Central memory CD8-positive, alpha-beta T cell (primary cell): ENCODE results near the gene PACRG.

Source experiments
- ATAC-seq: fragments of 150-1000 bp; cut with Tn5 transposase; replicated peaks from 2 replicates; pipeline ENCODE4 v1.10.0; 2022; ENCODE audit warnings: mild to moderate bottlenecking, moderate FRiP score, moderate number of reproducible peaks; ENCODE audit not compliant: poor library complexity, severe bottlenecking; ENCODE audit errors: extremely low read depth
- DNase-seq, 2 donors: peaks; one replicate each; pipeline ENCODE4 v3.0.0; 2021; ENCODE audit warnings: low spot score in 2 of 2
- H3K27ac Mint-ChIP-seq: one replicate; pipeline ENCODE4 v1.8.0; 2022; ENCODE audit warnings: low read depth, mild to moderate bottlenecking, moderate library complexity, mixed read lengths
- H3K27me3 Mint-ChIP-seq: one replicate; pipeline ENCODE4 v1.8.0; 2022; ENCODE audit warnings: mixed read lengths
- H3K36me3 Mint-ChIP-seq: one replicate; pipeline ENCODE4 v1.8.0; 2022; ENCODE audit warnings: mild to moderate bottlenecking, moderate library complexity, mixed read lengths; ENCODE audit not compliant: insufficient read depth
- H3K4me1 Mint-ChIP-seq: one replicate; pipeline ENCODE4 v1.8.0; 2022; ENCODE audit warnings: mixed read lengths
- H3K4me3 Mint-ChIP-seq: one replicate; pipeline ENCODE4 v1.8.0; 2022; ENCODE audit warnings: mild to moderate bottlenecking, moderate library complexity, mixed read lengths
- H3K9me3 Mint-ChIP-seq: one replicate; pipeline ENCODE4 v1.8.0; 2022; ENCODE audit warnings: mixed read lengths

PACRG gene

GRCh38 chr6:163019926-163020325 lies 292.2 kb downstream of the PACRG start:
- Mint-ChIP-seq H3K27ac (no peak overlapping the region), H3K36me3 (peaks cover 1% of the 10 kb centered on the region), H3K9me3 (peaks cover 32% of the 10 kb centered on the region), H3K4me1 (no peaks in the 10 kb centered on the region), H3K4me3 (no peak overlapping the region), H3K27me3 (peaks cover 13% of the 10 kb centered on the region)
- no peak for DNase-seq
- no peak for ATAC-seq

GRCh38 chr6:163021054-163021453 lies 293.3 kb downstream of the PACRG start:
- Mint-ChIP-seq H3K27ac (no peak overlapping the region), H3K27me3 (peaks cover 13% of the 10 kb centered on the region), H3K9me3 (peaks cover 32% of the 10 kb centered on the region), H3K4me1 (no peaks in the 10 kb centered on the region), H3K4me3 (no peak overlapping the region), H3K36me3 (peaks cover 1% of the 10 kb centered on the region)
- ATAC-seq (no peak), DNase-seq (no peak)

GRCh38 chr6:163023700-163024099 lies 295.9 kb downstream of the PACRG start:
- Mint-ChIP-seq H3K27ac (no peak overlapping the region), H3K9me3 (peaks cover 25% of the 10 kb centered on the region), H3K36me3 (peaks cover 1% of the 10 kb centered on the region), H3K27me3 (peaks cover 13% of the 10 kb centered on the region), H3K4me1 (no peaks in the 10 kb centered on the region), H3K4me3 (no peak overlapping the region)
- ATAC-seq (no peak), DNase-seq (no peak)

- Mint-ChIP-seq H3K4me1 (no peaks in the 10 kb centered on the region), H3K4me3 (no peak overlapping the region), H3K27ac (no peak overlapping the region), H3K9me3 (peaks cover 11% of the 10 kb centered on the region), H3K36me3 (no peaks in the 10 kb centered on the region), H3K27me3 (no peaks in the 10 kb centered on the region)
- ATAC-seq, result no peak
- no peak for DNase-seq
Observed at GRCh38 chr6:163026893-163027292, 299.1 kb downstream of the PACRG start.

- no peak for DNase-seq
- Mint-ChIP-seq H3K27ac (no peak overlapping the region), H3K9me3 (peaks cover 11% of the 10 kb centered on the region), H3K27me3 (no peaks in the 10 kb centered on the region), H3K4me3 (no peak overlapping the region), H3K4me1 (no peaks in the 10 kb centered on the region), H3K36me3 (no peaks in the 10 kb centered on the region)
- ATAC-seq, result no peak
Observed at GRCh38 chr6:163030980-163031379, 303.2 kb downstream of the PACRG start.

- no peaks in the 10 kb centered on the region for H3K36me3 Mint-ChIP-seq
- peaks cover 12% of the 10 kb centered on the region for H3K9me3 Mint-ChIP-seq
Observed at GRCh38 chr6:163031931-163032330, 304.2 kb downstream of the PACRG start.

GRCh38 chr6:163036160-163036645 lies 308.4 kb downstream of the PACRG start:
- H3K36me3 Mint-ChIP-seq, result peaks cover 1% of the 10 kb centered on the region
- no peak overlapping the region for H3K27ac Mint-ChIP-seq
- no peak for ATAC-seq
- no peaks in the 10 kb centered on the region for H3K27me3 Mint-ChIP-seq
- peaks cover 10% of the 10 kb centered on the region for H3K9me3 Mint-ChIP-seq
- no peaks in the 10 kb centered on the region for H3K4me1 Mint-ChIP-seq
- no peak for DNase-seq
- H3K4me3 Mint-ChIP-seq, result no peak overlapping the region

More at GRCh38 chr6:163031931-163032330, 304.2 kb downstream of the PACRG start:
- Mint-ChIP-seq H3K4me1 (no peaks in the 10 kb centered on the region), H3K27ac (no peak overlapping the region), H3K27me3 (no peaks in the 10 kb centered on the region), H3K4me3 (no peak overlapping the region)
- ATAC-seq, result no peak
- DNase-seq, result no peak

- no peak overlapping the region for H3K4me3 Mint-ChIP-seq
- ATAC-seq (no peak), DNase-seq (no peak)
- H3K9me3 Mint-ChIP-seq, result peaks cover 10% of the 10 kb centered on the region
- H3K4me1 Mint-ChIP-seq, result no peaks in the 10 kb centered on the region
- H3K36me3 Mint-ChIP-seq, result peaks cover 1% of the 10 kb centered on the region
- no peak overlapping the region for H3K27ac Mint-ChIP-seq
- no peaks in the 10 kb centered on the region for H3K27me3 Mint-ChIP-seq
Observed at GRCh38 chr6:163038317-163038716, 310.5 kb downstream of the PACRG start.

- ATAC-seq (no peak), DNase-seq (no peak)
- no peak overlapping the region for H3K4me3 Mint-ChIP-seq
- no peaks in the 10 kb centered on the region for H3K4me1 Mint-ChIP-seq
- no peaks in the 10 kb centered on the region for H3K27me3 Mint-ChIP-seq
- no peak overlapping the region for H3K27ac Mint-ChIP-seq
- no peaks in the 10 kb centered on the region for H3K36me3 Mint-ChIP-seq
- peaks cover 20% of the 10 kb centered on the region for H3K9me3 Mint-ChIP-seq
Observed at GRCh38 chr6:163048345-163048744, 320.6 kb downstream of the PACRG start.

- Mint-ChIP-seq H3K4me1 (no peaks in the 10 kb centered on the region), H3K9me3 (no peaks in the 10 kb centered on the region), H3K27me3 (no peaks in the 10 kb centered on the region), H3K27ac (no peak overlapping the region), H3K36me3 (no peaks in the 10 kb centered on the region), H3K4me3 (no peak overlapping the region)
- ATAC-seq (no peak), DNase-seq (no peak)
Observed at GRCh38 chr6:163053667-163054344, 326.0 kb downstream of the PACRG start.

- no peaks in the 10 kb centered on the region for H3K9me3 Mint-ChIP-seq
- no peak overlapping the region for H3K4me3 Mint-ChIP-seq
- no peaks in the 10 kb centered on the region for H3K4me1 Mint-ChIP-seq
- DNase-seq (no peak), ATAC-seq (no peak)
- H3K27ac Mint-ChIP-seq, result no peak overlapping the region
- no peaks in the 10 kb centered on the region for H3K36me3 Mint-ChIP-seq
- H3K27me3 Mint-ChIP-seq, result no peaks in the 10 kb centered on the region
Observed at GRCh38 chr6:163054641-163055040, 326.9 kb downstream of the PACRG start.

- H3K4me3 Mint-ChIP-seq, result no peak overlapping the region
- ATAC-seq (no peak), DNase-seq (no peak)
- no peaks in the 10 kb centered on the region for H3K36me3 Mint-ChIP-seq
- no peaks in the 10 kb centered on the region for H3K4me1 Mint-ChIP-seq
- H3K9me3 Mint-ChIP-seq, result no peaks in the 10 kb centered on the region
- H3K27ac Mint-ChIP-seq, result no peak overlapping the region
- H3K27me3 Mint-ChIP-seq, result no peaks in the 10 kb centered on the region
Observed at GRCh38 chr6:163057260-163057659, 329.5 kb downstream of the PACRG start.

- H3K4me1 Mint-ChIP-seq, result no peaks in the 10 kb centered on the region
- ATAC-seq (no peak), DNase-seq (no peak)
- no peak overlapping the region for H3K4me3 Mint-ChIP-seq
- peaks cover 11% of the 10 kb centered on the region for H3K9me3 Mint-ChIP-seq
- peaks cover 10% of the 10 kb centered on the region for H3K27me3 Mint-ChIP-seq
- H3K27ac Mint-ChIP-seq, result no peak overlapping the region
- H3K36me3 Mint-ChIP-seq, result no peaks in the 10 kb centered on the region
Observed at GRCh38 chr6:163062790-163063189, 335.0 kb downstream of the PACRG start.
